GM23338 (cell line): ENCODE measurements around the gene HIVEP3.

Experiments used
- CREB1 ChIP-seq: fragments of 250-450 bp; sonication (Bioruptor Pico); IDR thresholded peaks from 2 replicates; pipeline ENCODE4 v1.5.0; 2020; ENCODE audit warnings: low read depth, mild to moderate bottlenecking, moderate library complexity
- CTCF ChIP-seq, 2 experiments: fragments of 200-600 bp in 1 of 2; sonication (generic) in 1 of 2; conservative IDR thresholded peaks; 2 replicates each; pipeline versions ENCODE4 v1.5.1 to v1.6.1; 2016 to 2017; ENCODE audit warnings: antibody characterized with exemption in 2 of 2, low read depth in 2 of 2, mild to moderate bottlenecking in 2 of 2, moderate library complexity in 1 of 2
- EZH2 ChIP-seq: fragments of 200-600 bp; sonication (generic); IDR thresholded peaks from one replicate; pipeline ENCODE4 v1.8.0; 2017; ENCODE audit warnings: antibody characterized with exemption, mild to moderate bottlenecking, low read depth; ENCODE audit not compliant: unreplicated experiment
- EZH2phosphoT487 ChIP-seq: fragments of 200-600 bp; sonication (generic); IDR thresholded peaks from one replicate; pipeline ENCODE4 v1.8.1; 2018; ENCODE audit warnings: antibody characterized with exemption; ENCODE audit not compliant: unreplicated experiment
- JUNB ChIP-seq: IDR thresholded peaks from one replicate; pipeline ENCODE4 v1.6.1; 2016; ENCODE audit warnings: antibody characterized with exemption; ENCODE audit not compliant: unreplicated experiment
- POLR2AphosphoS5 ChIP-seq: IDR thresholded peaks from 2 replicates; pipeline ENCODE4 v1.6.1; 2016; ENCODE audit warnings: antibody characterized with exemption, low read depth
- REST ChIP-seq: IDR thresholded peaks from one replicate; pipeline ENCODE4 v1.6.1; 2018; ENCODE audit warnings: antibody characterized with exemption; ENCODE audit not compliant: unreplicated experiment
- STAT1 ChIP-seq: IDR thresholded peaks from one replicate; pipeline ENCODE4 v1.6.1; 2016; ENCODE audit warnings: antibody characterized with exemption; ENCODE audit not compliant: unreplicated experiment
- ZNF331 ChIP-seq: fragments of 250-450 bp; sonication (Bioruptor Pico); IDR thresholded peaks from 2 replicates; pipeline ENCODE4 v1.5.0; 2020; ENCODE audit warnings: low read depth, mild to moderate bottlenecking, moderate library complexity

DNA sequence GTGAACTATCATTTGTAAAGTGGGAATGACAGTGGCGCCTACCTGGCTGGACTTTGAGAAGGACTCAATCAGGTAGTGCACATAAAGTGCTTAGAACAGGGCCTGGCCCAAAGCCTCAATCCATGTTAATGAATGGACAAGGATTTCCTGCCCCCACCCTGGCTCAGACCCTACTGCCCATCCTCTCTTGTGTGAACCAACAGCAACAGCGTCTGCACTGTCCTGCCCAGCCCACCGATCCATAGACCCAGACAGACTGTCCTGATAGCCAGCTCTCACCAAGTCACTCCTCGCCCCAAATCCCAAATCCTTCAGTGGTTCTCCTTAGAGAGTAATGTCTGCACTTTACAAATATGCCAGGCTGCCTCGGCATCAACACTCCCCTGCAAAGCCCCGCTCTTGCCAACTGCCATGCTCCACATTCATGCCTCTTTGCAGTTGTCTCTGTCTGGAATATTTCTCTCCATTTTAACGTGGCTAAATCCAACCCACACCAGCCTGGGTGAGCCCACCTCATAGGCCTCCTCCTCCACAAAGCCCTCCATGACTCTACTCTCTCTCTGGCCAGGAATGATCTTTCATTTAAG lies 276.7 kb downstream of the HIVEP3 start:
- TF ChIP-seq REST (no peak), CTCF (conservative IDR thresholded peaks at IDR 0.05; ENCODE audit: low read depth in 2 of 2) (no peak), POLR2AphosphoS5 (no peak), EZH2 (no peak), EZH2phosphoT487 (no peak), STAT1 (no peak), CREB1 (CRISPR knock-in tag) (no peak), ZNF331 (CRISPR knock-in tag) (no peak), JUNB (no peak)
